PC-3 (cell line): Measurements from ENCODE around the gene HDAC10. TPM values are rescaled to one million over a fixed set of nuclear protein-coding genes. Genes with fewer than 3 reads are reported as not detected.

Source experiments
- ATAC-seq: fragments of 200-7000 bp; cut with Tn5 transposase; 2 replicates; pipeline ENCODE4 v1.9.1; 2020; ENCODE audit warnings: mild to moderate bottlenecking, moderate library complexity
- BruUV-seq: library from RNA; stranded (reverse); fragments of 400-500 nt; replicated peaks from 2 replicates; lab custom pipeline; 2021; lab: Mats Ljungman, UMichigan
- CTCF ChIA-PET: fragments of 300-600 bp; sonication (Branson Sonifier 250); formaldehyde crosslinking; loops from one replicate; lab custom pipeline; 2022; ENCODE audit warnings: antibody characterized with exemption; lab: Charles Lee
- POLR2A ChIA-PET: fragments of 300-600 bp; sonication (Branson Sonifier 250); formaldehyde crosslinking; loops from one replicate; lab custom pipeline; 2022; ENCODE audit warnings: antibody characterized with exemption; ENCODE audit not compliant: unreplicated experiment; lab: Charles Lee
- DNase-seq: peaks from one replicate; pipeline ENCODE4 v3.0.0-alpha.2; 2015
- H2AFZ ChIP-seq: fragments of 300-600 bp; sonication (generic); 2 replicates; pipeline ENCODE4 v1.6.0; 2016; ENCODE audit warnings: antibody characterized with exemption, low read length
- H3F3A ChIP-seq: fragments of 300-600 bp; sonication (generic); one replicate; pipeline ENCODE4 v1.6.0; 2017; ENCODE audit warnings: antibody characterized with exemption, low read length, control low read depth, mild to moderate bottlenecking; ENCODE audit not compliant: unreplicated experiment
- H3K27ac ChIP-seq: fragments of 300-600 bp; sonication (generic); 2 replicates; pipeline ENCODE4 v1.5.1; 2016; ENCODE audit warnings: mild to moderate bottlenecking, low read length
- H3K27me3 ChIP-seq: fragments of 300-600 bp; sonication (generic); 2 replicates; pipeline ENCODE4 v1.6.1; 2016; ENCODE audit warnings: low read length, mixed read lengths
- H3K36me3 ChIP-seq: fragments of 300-600 bp; sonication (generic); 2 replicates; pipeline ENCODE4 v1.6.1; 2016; ENCODE audit warnings: low read depth, mixed run types, low read length, mixed read lengths
- H3K4me1 ChIP-seq: fragments of 300-600 bp; sonication (generic); 2 replicates; pipeline ENCODE4 v1.5.1; 2016; ENCODE audit warnings: low read length; ENCODE audit not compliant: insufficient read depth
- H3K4me2 ChIP-seq: fragments of 300-600 bp; sonication (generic); 2 replicates; pipeline ENCODE4 v1.6.0; 2016; ENCODE audit warnings: low read length
- H3K4me3 ChIP-seq: fragments of 300-600 bp; sonication (generic); 2 replicates; pipeline ENCODE4 v1.5.1; 2016; ENCODE audit warnings: mild to moderate bottlenecking, low read length, mixed read lengths
- H3K79me2 ChIP-seq: fragments of 300-600 bp; sonication (generic); 2 replicates; pipeline ENCODE4 v1.6.1; 2017; ENCODE audit warnings: low read length, mixed read lengths
- H3K9ac ChIP-seq: fragments of 300-600 bp; sonication (generic); 2 replicates; pipeline ENCODE4 v1.6.0; 2016; ENCODE audit warnings: mild to moderate bottlenecking, low read length
- H3K9me2 ChIP-seq: fragments of 300-600 bp; sonication (generic); replicated peaks from 2 replicates; pipeline ENCODE4 v1.6.1; 2016; ENCODE audit warnings: mixed run types, low read length, mixed read lengths
- H3K9me3 ChIP-seq: fragments of 300-600 bp; sonication (generic); 2 replicates; pipeline ENCODE4 v1.6.1; 2016; ENCODE audit warnings: low read length, mixed read lengths
- H4K20me1 ChIP-seq: fragments of 300-600 bp; sonication (generic); 2 replicates; pipeline ENCODE4 v1.6.1; 2016; ENCODE audit warnings: low read length, mixed read lengths
- EZH2 ChIP-seq: fragments of 300-600 bp; sonication (generic); IDR thresholded peaks from one replicate; pipeline ENCODE4 v1.6.1; 2017; ENCODE audit warnings: antibody characterized with exemption, mild to moderate bottlenecking, low read length; ENCODE audit not compliant: unreplicated experiment
- EZH2phosphoT487 ChIP-seq: fragments of 300-600 bp; sonication (generic); IDR thresholded peaks from 2 replicates; pipeline ENCODE4 v1.6.1; 2018; ENCODE audit warnings: mild to moderate bottlenecking, antibody characterized with exemption, low read length, borderline replicate concordance
- intact Hi-C: fragments of 100-400 bp; cut with micrococcal nuclease; formaldehyde crosslinking; loops from 2 replicates; pipeline ENCODE4 v1.9.0; 2023
- total RNA-seq: library from RNA; depleted of rRNA; stranded (reverse); fragments of >200 nt; gene quantifications from 2 replicates; pipeline ENCODE4 v1.2.3, GENCODE V29; 2014
- TF ChIP-seq, protein P1 (sequence below): fragments of 300-600 bp; sonication (generic); conservative IDR thresholded peaks from 2 replicates; pipeline ENCODE4 v1.5.1; 2017; ENCODE audit warnings: antibody characterized with exemption, low read depth, mild to moderate bottlenecking, low read length

Gene HDAC10
- total RNA-seq, 1 experiment from 2014 or later: 25.8 TPM

DNA sequence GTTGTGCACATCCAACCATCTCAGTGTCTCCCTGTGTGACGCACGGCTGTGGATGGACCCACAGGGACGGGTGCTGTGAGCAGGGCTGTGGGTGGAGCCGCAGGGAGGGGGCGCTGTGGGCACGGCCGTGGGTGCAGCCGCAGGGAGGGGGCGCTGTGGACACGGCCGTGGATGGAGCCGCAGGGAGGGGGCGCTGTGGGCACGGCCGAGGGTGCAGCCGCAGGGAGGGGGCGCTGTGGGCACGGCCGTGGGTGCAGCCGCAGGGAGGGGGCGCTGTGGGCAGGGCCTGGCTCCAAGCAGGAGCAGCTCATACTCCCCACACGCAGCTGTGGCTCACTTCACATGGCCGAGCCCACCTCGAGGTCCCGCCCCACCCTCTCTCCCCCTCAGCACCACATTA lies 25.1 kb upstream of the HDAC10 start:
- H3F3A ChIP-seq: no peaks in the 10 kb centered on the region
- no peak for TF ChIP-seq EZH2phosphoT487
- TF ChIP-seq EZH2: no peak
- TF ChIP-seq, protein P1, sequence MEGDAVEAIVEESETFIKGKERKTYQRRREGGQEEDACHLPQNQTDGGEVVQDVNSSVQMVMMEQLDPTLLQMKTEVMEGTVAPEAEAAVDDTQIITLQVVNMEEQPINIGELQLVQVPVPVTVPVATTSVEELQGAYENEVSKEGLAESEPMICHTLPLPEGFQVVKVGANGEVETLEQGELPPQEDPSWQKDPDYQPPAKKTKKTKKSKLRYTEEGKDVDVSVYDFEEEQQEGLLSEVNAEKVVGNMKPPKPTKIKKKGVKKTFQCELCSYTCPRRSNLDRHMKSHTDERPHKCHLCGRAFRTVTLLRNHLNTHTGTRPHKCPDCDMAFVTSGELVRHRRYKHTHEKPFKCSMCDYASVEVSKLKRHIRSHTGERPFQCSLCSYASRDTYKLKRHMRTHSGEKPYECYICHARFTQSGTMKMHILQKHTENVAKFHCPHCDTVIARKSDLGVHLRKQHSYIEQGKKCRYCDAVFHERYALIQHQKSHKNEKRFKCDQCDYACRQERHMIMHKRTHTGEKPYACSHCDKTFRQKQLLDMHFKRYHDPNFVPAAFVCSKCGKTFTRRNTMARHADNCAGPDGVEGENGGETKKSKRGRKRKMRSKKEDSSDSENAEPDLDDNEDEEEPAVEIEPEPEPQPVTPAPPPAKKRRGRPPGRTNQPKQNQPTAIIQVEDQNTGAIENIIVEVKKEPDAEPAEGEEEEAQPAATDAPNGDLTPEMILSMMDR: peak; percentile 63
- BruUV-seq: no TSS peak
- H3K27ac ChIP-seq: no peak overlapping the region
- no peak overlapping the region for H3K4me3 ChIP-seq
- no peaks in the 10 kb centered on the region for H3K9me3 ChIP-seq
- H3K4me2 ChIP-seq: no peak overlapping the region
- peaks cover 2% of the 10 kb centered on the region for H3K79me2 ChIP-seq
- no peaks in the 10 kb centered on the region for H4K20me1 ChIP-seq
- DNase-seq: peak; percentile 16
- H3K36me3 ChIP-seq: peaks cover 26% of the 10 kb centered on the region
- no peak overlapping the region for H2AFZ ChIP-seq
- intact Hi-C loops: no loop called here
- ChIA-PET CTCF (interaction anchor here (0.5 to 1.0 kb wide), 2 partner anchors 29 to 56 kb away, joined by 4 read pairs; no protein-coding TSS in a partner anchor), POLR2A (no interaction called here)
- ATAC-seq: no peak
- no peaks in the 10 kb centered on the region for H3K27me3 ChIP-seq
- peaks cover 4% of the 10 kb centered on the region for H3K4me1 ChIP-seq
- H3K9ac ChIP-seq: no peak overlapping the region
- H3K9me2 ChIP-seq: no peaks in the 10 kb centered on the region

DNA sequence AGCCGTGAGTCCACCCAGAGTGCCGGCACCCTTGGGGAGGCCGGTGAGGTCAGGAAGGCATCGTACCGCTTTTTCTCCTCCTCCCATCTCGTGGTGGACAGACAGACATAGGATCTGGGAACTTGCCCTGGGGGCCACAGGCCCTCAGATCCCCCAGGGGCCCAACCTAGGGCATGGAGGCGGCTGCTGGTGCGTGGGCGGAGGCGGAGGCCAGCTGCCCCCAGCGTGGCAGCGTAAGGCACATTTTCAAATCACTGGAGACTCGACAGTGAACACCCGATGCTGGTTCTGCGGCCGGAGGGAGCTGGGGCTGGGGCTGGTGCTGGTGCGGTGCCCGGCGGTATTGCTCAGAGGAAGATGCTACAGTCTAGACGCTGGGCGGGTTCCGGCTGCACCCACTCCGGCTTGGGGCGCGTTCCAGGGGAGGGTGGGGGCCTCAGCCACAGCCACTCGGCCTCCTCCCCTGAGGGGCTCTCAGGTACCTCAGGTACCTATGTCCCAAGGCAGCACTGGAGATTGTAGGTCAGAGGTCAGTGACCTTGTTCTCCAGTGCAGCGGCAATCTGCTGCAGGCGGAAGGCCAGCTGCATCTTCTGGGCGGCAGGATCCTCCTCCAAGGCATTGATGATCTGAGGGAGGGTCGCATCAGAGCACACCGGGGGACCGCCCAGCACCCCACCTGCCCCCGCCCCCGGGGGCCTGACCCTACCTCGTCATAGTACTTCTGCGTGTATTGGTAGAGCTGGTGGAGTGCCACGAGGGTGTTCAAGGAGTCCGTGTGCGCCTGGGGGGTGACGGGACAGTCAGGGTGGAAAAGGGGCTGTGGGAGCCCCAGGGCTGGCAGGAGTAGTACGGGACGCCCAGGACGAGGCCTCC lies 24.4 kb upstream of the HDAC10 start:
- no peak for DNase-seq
- intact Hi-C loops: no loop called here
- Histone ChIP-seq H3K9ac (no peak overlapping the region), H2AFZ (no peak overlapping the region), H3K36me3 (peaks cover 22% of the 10 kb centered on the region), H3K4me1 (peaks cover 11% of the 10 kb centered on the region), H3K79me2 (no peaks in the 10 kb centered on the region), H3K9me3 (no peaks in the 10 kb centered on the region), H3K27ac (no peak overlapping the region), H4K20me1 (no peaks in the 10 kb centered on the region), H3K4me2 (no peak overlapping the region), H3F3A (no peaks in the 10 kb centered on the region), H3K27me3 (no peaks in the 10 kb centered on the region), H3K9me2 (no peaks in the 10 kb centered on the region), H3K4me3 (no peak overlapping the region)
- ChIA-PET CTCF (interaction anchor here (1.0 kb wide), 1 partner anchor 30 kb away, joined by 4 read pairs; no protein-coding TSS in a partner anchor), POLR2A (no interaction called here)
- ATAC-seq: no peak
- TF ChIP-seq, protein P1: no peak
- TF ChIP-seq EZH2: no peak
- TF ChIP-seq EZH2phosphoT487: no peak
- TSS peak; percentile 48 for BruUV-seq

DNA sequence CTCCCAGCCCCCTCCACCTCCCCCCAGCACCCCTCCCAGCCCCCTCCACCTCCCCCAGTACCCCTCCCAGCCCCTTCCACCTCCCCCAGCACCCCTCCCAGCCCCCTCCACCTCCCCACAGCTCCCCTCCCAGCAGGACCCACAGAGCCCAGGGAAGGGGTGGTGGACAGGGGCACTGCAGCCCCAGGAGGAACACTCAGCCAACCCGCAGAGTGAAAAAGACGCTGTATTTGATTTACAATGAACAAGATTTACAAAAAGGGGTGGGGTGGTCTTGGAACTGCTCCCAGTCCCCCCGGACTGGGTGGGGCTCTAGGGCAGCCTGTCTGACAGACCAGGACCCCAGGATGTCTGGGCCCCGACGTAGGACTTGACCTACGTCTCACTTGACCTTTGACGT lies 23.7 kb upstream of the HDAC10 start:
- H3K79me2 ChIP-seq: no peaks in the 10 kb centered on the region
- no peaks in the 10 kb centered on the region for H3K9me3 ChIP-seq
- ChIA-PET CTCF (no interaction called here), POLR2A (no interaction called here)
- H3K4me2 ChIP-seq: no peak overlapping the region
- no peak for ATAC-seq
- H3F3A ChIP-seq: no peaks in the 10 kb centered on the region
- H3K36me3 ChIP-seq: peaks cover 22% of the 10 kb centered on the region
- peaks cover 11% of the 10 kb centered on the region for H3K4me1 ChIP-seq
- H4K20me1 ChIP-seq: no peaks in the 10 kb centered on the region
- H3K9me2 ChIP-seq: no peaks in the 10 kb centered on the region
- no peaks in the 10 kb centered on the region for H3K27me3 ChIP-seq
- no peak overlapping the region for H3K9ac ChIP-seq
- H3K4me3 ChIP-seq: no peak overlapping the region
- intact Hi-C loops: loop anchor here (5.0 kb wide), 1 partner anchor 68 kb away; the partner anchor contains the start of gene PPP6R2
- TF ChIP-seq, protein P1: no peak
- TF ChIP-seq EZH2: no peak
- no peak for TF ChIP-seq EZH2phosphoT487
- no peak overlapping the region for H2AFZ ChIP-seq
- DNase-seq: no peak
- BruUV-seq: no TSS peak
- no peak overlapping the region for H3K27ac ChIP-seq
